Dendritic cell treated with granulocyte-macrophage colony-stimulating factor and Interleukin-4, amounts not matched to agents 40 ng/mL and 50 ng/mL, for 4 days (primary cell): Measurements from ENCODE around the gene EDN2.

Experiments used
- H3K27ac Mint-ChIP-seq: one replicate; pipeline ENCODE4 v1.8.0; 2022; ENCODE audit warnings: mild to moderate bottlenecking, mixed read lengths
- H3K27me3 Mint-ChIP-seq: one replicate; pipeline ENCODE4 v1.8.0; 2022; ENCODE audit warnings: mild to moderate bottlenecking, mixed read lengths
- H3K36me3 Mint-ChIP-seq: one replicate; pipeline ENCODE4 v1.8.0; 2022; ENCODE audit warnings: low read depth, mixed read lengths
- H3K4me1 Mint-ChIP-seq: one replicate; pipeline ENCODE4 v1.8.0; 2022; ENCODE audit warnings: low read depth, mixed read lengths
- H3K4me3 Mint-ChIP-seq: one replicate; pipeline ENCODE4 v1.8.0; 2022; ENCODE audit warnings: mild to moderate bottlenecking, moderate library complexity, mixed read lengths
- H3K9me3 Mint-ChIP-seq: one replicate; pipeline ENCODE4 v1.8.0; 2022; ENCODE audit warnings: mixed read lengths
- intact Hi-C: fragments of 100-400 bp; cut with micrococcal nuclease; formaldehyde crosslinking; loops from one replicate; pipeline ENCODE4 v1.15.0; 2022

Gene EDN2

DNA sequence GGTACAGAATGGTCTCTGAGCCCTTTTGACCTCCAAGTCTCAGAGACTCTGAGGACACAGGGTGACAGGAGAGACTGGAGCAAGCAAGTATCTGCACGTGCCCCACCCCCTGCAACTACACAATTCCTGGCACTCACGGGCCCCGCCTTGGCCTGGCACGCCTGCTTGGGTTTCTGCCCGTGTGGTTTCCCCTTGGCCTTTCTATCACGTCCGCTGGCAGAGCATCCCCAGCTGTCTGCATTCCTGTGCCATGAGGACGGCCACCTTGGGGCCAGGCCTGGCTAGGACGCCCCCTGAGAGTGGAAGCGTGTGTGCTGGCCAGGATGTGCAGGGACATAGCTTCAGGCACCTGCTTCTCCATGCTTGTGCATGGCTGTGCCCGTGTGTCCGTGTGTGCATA lies 14.3 kb upstream of the EDN2 start:
- H3K27me3 Mint-ChIP-seq: peaks cover 30% of the 10 kb centered on the region
- H3K36me3 Mint-ChIP-seq: no peaks in the 10 kb centered on the region
- no peak overlapping the region for H3K27ac Mint-ChIP-seq
- intact Hi-C loops: no loop called here
- no peaks in the 10 kb centered on the region for H3K9me3 Mint-ChIP-seq
- peaks cover 12% of the 10 kb centered on the region for H3K4me1 Mint-ChIP-seq
- H3K4me3 Mint-ChIP-seq: no peak overlapping the region

- intact Hi-C loops: no loop called here
- Mint-ChIP-seq H3K4me1 (peaks cover 12% of the 10 kb centered on the region), H3K4me3 (no peak overlapping the region), H3K27me3 (peaks cover 30% of the 10 kb centered on the region), H3K27ac (no peak overlapping the region), H3K9me3 (no peaks in the 10 kb centered on the region), H3K36me3 (no peaks in the 10 kb centered on the region)
These were observed 13.9 kb upstream of the EDN2 start for GRCh38 chr1:41498391-41498790.

DNA sequence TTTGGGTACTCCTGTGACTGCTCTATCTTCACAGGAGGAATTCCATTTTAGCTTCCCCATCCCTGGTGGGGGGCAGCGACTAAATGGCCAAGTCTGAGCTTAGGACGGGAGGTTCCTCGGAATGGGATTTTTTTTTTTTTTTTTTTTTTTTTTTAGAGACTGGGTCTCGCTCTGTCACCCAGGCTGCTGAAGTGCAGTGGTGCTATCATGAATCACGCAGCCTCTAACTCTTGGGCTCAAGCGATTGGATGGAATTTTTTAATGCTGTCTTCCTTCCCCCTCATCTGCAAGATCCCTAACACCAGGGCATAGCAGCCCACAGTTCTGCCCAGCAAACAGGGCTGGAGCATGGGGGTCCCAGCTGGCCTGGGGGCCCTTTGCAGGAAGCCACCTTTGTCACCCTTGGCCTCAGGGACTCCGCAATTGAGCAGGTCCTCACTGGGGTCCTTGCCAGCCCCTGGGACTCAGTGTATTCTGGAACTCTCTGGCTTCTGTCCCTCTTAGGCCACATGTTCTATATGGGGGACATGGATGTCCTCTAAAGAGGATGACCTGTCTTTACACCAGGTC lies 13.1 kb upstream of the EDN2 start:
- Mint-ChIP-seq H3K4me1 (peaks cover 12% of the 10 kb centered on the region), H3K27me3 (peaks cover 30% of the 10 kb centered on the region), H3K27ac (no peak overlapping the region), H3K4me3 (no peak overlapping the region), H3K36me3 (no peaks in the 10 kb centered on the region), H3K9me3 (no peaks in the 10 kb centered on the region)
- intact Hi-C loops: no loop called here

DNA sequence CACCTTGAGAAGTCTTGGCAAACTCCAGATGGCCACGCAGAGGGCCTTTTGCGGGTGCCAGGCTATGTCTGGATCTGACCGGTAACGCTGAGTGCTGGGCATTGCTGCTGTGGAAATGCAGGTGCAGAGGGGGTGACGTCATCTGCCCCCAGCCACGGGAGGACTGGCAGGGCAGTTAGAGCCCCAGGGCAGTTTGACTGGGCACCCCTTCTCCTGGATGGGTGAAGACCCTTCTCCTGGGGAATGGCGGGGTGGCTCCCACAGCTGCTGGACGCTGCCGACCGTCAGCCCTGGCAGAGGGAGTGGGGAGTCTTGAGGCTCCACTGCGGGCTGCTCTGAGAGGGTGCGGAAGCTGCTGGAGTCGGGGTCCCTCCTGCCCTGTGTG lies 12.6 kb upstream of the EDN2 start:
- Mint-ChIP-seq H3K36me3 (no peaks in the 10 kb centered on the region), H3K9me3 (no peaks in the 10 kb centered on the region), H3K27me3 (peaks cover 30% of the 10 kb centered on the region), H3K4me1 (peaks cover 12% of the 10 kb centered on the region), H3K4me3 (no peak overlapping the region), H3K27ac (no peak overlapping the region)
- intact Hi-C loops: no loop called here

DNA sequence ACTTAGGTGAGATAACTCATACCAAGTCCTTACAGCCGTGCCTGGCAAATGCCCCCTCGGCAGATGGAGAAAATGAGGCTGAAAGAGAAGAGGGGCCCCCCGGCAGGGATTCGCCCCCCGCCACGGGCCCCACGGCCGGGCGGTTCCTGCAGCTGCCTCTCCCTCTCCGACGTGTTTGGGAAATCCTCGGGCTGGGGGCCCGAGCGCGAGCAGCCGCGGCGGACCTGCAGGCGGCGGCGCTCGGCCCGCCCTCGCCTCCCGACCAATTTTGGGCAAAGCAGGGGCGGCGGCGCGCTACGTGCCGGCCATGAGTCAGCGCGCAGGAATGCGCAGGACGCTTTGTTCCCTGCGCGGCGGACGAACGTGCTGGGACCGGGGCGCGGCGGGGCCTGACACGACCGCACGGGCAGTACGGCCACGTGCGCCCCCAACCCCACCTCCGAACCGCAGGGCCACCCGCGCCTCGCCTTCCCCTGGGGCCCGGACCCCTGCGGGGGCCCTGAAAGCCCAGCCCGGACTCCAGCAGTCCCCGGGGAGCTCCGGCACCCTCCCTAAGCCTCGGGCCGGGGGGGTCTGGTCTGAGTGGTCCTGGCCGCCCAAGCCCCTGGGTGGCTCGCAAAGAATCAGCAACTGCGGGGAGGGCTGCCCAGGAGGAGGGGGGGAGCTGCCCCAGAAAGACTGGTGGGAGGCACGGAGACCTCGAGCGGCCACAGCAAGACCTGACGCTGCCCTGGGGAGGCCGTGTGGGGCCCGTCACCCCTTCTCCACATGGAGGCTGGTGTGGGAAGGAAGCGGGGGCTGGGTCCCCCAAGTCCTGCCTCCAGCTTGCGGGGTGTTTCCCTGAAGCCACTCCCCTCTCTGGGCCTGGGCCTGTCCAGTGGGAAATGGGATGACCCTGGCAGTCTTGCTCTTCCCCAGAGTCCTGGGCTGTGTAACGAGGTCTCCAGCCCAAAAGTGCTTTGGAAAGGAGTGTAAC lies 11.9 kb upstream of the EDN2 start:
- peaks cover 12% of the 10 kb centered on the region for H3K4me1 Mint-ChIP-seq
- no peaks in the 10 kb centered on the region for H3K9me3 Mint-ChIP-seq
- H3K4me3 Mint-ChIP-seq: peak overlapping the region; percentile 46
- H3K27ac Mint-ChIP-seq: no peak overlapping the region
- no peaks in the 10 kb centered on the region for H3K36me3 Mint-ChIP-seq
- H3K27me3 Mint-ChIP-seq: peaks cover 30% of the 10 kb centered on the region
- intact Hi-C loops: no loop called here

DNA sequence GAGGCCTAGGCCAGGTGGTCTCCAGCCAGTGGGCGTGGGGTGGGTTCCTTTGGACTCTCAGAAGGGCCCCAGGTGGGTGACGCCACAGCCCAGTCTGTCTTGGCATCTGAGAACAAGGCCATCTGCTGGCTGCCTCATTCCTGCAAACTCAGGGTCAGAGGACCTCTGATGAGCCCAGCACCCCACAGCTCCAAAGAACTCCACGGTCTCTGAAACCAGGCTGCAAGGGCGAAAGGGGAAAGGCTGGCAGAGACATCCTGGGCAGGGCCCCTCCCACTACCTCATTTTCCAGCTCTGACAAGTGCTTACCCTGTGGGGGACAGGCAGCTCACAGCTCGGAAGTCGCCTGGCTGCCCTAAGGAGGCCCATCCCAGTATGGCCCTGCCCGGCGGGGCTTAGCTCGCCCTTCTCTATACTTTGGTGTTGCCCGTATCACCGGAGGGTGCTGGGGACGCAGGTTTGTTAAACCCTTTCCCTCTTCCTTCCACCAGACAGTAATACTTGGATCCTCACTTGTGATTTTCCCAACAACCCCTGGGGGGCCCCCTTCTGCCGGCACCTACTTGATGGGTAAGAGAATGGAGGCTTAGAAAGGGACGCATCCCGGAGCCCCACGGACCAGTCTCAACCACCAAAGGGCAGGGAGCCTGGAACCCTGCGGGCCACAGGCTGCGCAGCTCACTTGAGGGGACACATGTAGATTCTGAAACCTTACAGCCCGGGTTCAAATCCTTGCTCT lies 10.9 kb upstream of the EDN2 start:
- no peak overlapping the region for H3K27ac Mint-ChIP-seq
- H3K27me3 Mint-ChIP-seq: peaks cover 33% of the 10 kb centered on the region
- H3K4me3 Mint-ChIP-seq: peak overlapping the region; percentile 46
- no peaks in the 10 kb centered on the region for H3K36me3 Mint-ChIP-seq
- H3K9me3 Mint-ChIP-seq: no peaks in the 10 kb centered on the region
- intact Hi-C loops: no loop called here
- peaks cover 12% of the 10 kb centered on the region for H3K4me1 Mint-ChIP-seq

DNA sequence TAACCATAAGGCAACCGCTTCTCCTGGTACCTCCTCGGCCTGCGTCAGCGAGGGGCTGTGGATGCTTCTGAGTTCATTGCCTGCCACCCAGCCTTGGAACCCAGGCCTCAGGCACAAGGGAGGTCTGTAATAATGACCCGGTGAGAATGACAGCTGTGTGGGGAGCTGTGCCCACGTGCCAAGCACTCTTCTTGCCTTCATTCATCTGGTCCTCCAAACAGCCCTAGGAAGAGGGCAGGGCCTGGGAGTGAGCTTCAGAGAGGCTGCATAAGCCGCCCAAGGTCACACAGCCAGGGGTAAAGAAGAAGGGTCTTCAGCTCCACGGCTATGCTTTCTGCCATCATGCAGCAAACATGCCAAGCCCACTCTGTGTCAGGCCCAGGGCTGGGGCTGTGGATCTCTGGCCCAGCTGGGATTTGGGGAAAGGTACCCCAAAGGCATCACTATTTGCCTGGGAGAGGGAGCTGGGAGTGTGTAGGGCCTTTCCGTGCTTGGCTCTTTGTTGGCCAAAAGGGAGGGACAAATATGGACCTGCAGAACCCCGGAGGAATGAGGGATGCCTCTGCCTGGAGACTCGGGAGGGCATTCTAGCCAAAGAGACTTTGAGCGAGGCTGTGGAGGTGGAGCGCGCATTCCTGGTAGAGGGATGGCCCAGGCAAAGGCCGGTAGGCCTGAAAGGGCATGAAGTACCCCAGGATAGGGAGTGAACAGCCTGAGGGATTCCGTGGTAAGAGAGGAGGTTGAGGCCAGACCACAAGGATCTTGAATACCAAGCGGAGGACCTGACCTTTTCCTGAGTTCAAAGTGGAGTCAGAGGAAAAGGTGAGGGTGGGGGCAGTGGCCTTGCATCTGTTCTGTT lies 10.1 kb upstream of the EDN2 start:
- Mint-ChIP-seq H3K4me1 (peaks cover 12% of the 10 kb centered on the region), H3K27me3 (peaks cover 35% of the 10 kb centered on the region), H3K27ac (no peak overlapping the region), H3K36me3 (no peaks in the 10 kb centered on the region), H3K9me3 (no peaks in the 10 kb centered on the region), H3K4me3 (no peak overlapping the region)
- intact Hi-C loops: no loop called here

- Mint-ChIP-seq H3K9me3 (no peaks in the 10 kb centered on the region), H3K27me3 (peaks cover 39% of the 10 kb centered on the region), H3K36me3 (no peaks in the 10 kb centered on the region), H3K4me3 (no peak overlapping the region), H3K27ac (no peak overlapping the region), H3K4me1 (peaks cover 12% of the 10 kb centered on the region)
- intact Hi-C loops: no loop called here
These were observed 9.3 kb upstream of the EDN2 start for GRCh38 chr1:41493626-41494350.

DNA sequence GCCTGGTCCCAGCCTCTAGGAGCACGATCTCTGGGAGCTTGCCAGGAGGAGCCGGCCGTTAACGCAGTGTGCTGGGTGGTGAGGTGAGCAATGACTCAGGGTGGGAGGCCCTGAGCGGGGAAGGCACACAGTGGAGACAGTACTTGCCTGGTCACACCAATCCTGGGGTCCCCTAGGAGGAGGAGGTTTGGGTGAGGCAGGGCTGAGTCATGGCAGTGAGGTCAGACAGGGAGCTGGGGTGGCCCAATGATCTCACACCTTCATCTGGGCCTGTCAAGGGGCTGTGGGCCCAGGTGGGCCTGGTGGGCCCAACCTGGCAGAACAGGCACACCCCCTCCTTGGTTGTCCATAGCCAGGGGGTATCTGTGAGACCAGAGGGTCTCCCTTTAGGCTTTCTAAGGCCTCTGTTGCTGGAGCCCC lies 8.6 kb upstream of the EDN2 start:
- no peak overlapping the region for H3K27ac Mint-ChIP-seq
- H3K27me3 Mint-ChIP-seq: peaks cover 40% of the 10 kb centered on the region
- peaks cover 12% of the 10 kb centered on the region for H3K4me1 Mint-ChIP-seq
- intact Hi-C loops: no loop called here
- no peaks in the 10 kb centered on the region for H3K9me3 Mint-ChIP-seq
- H3K4me3 Mint-ChIP-seq: no peak overlapping the region
- no peaks in the 10 kb centered on the region for H3K36me3 Mint-ChIP-seq

DNA sequence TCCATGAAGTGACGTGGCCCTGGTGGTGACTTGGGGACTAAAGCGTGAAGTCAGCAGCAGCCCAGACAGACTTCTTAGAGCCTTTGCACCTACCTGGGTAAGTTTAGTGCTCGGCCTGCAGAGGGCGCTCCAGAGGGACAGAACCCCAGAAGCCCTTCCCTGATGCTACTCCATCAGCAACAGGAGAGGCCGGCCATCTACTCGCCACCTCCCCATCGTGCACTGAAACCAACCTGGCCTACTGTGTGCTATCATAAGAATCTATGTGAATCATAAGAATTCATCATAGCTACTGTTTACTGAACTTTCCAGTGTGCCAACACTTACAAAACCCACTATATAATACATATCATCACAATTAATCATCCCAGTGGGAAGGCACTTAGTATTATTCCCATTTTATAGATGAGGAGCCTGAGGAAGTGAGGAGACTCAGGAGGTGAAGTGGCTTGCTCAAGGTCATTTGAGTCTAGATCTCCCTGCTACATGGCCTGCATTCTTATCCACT lies 7.9 kb upstream of the EDN2 start:
- intact Hi-C loops: no loop called here
- H3K27me3 Mint-ChIP-seq: peaks cover 47% of the 10 kb centered on the region
- no peak overlapping the region for H3K4me3 Mint-ChIP-seq
- H3K27ac Mint-ChIP-seq: no peak overlapping the region
- peaks cover 14% of the 10 kb centered on the region for H3K4me1 Mint-ChIP-seq
- H3K36me3 Mint-ChIP-seq: no peaks in the 10 kb centered on the region
- no peaks in the 10 kb centered on the region for H3K9me3 Mint-ChIP-seq

GRCh38 chr1:41490911-41491310 lies 6.4 kb upstream of the EDN2 start:
- Mint-ChIP-seq H3K27me3 (peaks cover 48% of the 10 kb centered on the region), H3K9me3 (no peaks in the 10 kb centered on the region), H3K4me1 (peaks cover 26% of the 10 kb centered on the region), H3K4me3 (no peak overlapping the region), H3K27ac (no peak overlapping the region), H3K36me3 (no peaks in the 10 kb centered on the region)
- intact Hi-C loops: no loop called here

DNA sequence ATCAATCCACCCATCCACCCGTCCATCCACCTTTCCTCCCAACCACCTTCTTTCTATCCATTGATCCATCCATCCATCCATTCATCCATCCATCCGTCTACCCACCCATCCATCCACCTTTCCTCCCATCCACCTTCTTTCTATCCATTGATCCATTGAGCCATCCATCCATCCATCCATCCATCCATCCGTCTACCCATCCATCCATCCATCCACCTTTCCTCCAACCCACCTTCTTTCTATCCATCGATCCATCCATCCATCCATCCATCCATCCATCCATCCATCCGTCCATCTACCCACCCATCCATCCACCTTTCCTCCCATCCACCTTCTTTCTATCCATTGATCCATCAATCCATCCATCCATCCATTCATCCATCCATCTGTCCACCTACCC lies 5.1 kb upstream of the EDN2 start:
- intact Hi-C loops: no loop called here

More for the DNA sequence above, 5.1 kb upstream of the EDN2 start:
- Mint-ChIP-seq H3K4me3 (no peak overlapping the region), H3K4me1 (peaks cover 14% of the 10 kb centered on the region), H3K9me3 (no peaks in the 10 kb centered on the region), H3K27me3 (peaks cover 39% of the 10 kb centered on the region), H3K36me3 (no peaks in the 10 kb centered on the region), H3K27ac (no peak overlapping the region)
